HG03095 (cell line): ENCODE data around the gene GBP3.
"Not testable (repeated sequence)": the region's sequence is repeated elsewhere in the genome, so short reads cannot be mapped to it uniquely, and the experiment has no call there.

Source experiments
- ATAC-seq: cut with Tn5 transposase; IDR thresholded peaks from one replicate; pipeline ENCODE4 v1.9.1; 2021; ENCODE audit warnings: moderate library complexity; ENCODE audit not compliant: unreplicated experiment

GBP3 gene

DNA sequence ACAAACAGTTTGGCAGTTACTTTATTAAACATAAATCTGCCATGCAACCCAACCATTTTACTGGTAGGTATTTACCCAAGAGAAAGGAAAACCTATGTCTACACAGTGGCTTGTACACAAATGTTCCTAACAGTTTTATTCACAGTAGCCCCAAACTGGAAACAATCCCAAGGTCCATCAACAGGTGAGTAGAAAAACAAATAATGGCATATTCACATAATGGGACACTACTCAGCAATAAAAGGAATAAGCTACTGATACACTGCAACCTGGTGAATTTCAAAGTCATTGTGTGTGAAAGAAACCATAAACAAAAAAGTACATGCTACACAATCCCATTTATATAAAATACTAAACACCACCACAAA lies 42.9 kb downstream of the GBP3 start:
- no peak for ATAC-seq

DNA sequence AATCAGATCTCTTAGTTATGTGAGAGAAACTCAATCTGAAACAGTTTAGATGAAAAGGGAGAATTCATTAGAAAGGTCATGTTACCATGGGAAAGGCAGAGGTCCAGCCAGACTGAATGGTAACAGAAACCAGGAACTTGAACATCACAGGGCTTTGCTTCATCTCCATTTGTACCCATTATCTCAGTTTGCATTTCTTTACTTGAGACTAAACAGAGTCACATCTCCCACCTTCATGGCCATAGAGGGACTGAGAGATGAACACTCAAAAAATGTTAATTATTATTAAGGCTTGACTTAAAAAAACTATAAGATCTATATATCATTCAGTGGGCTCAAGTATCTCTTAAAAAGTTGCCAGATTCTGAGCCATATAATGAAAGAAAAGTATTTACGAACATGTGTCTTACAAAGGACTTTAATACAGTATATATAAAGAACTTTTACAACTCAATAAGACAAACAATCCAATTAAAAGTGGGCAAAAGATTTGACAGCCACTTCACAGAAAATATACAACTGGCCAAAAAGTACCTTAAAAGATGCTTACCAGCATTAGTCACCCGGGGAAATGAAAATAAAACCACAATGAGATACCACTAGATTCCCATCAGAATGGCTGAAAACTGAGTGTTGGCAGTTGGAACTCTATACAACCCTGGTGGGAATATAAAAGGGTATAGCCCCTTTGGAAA lies 43.5 kb downstream of the GBP3 start:
- ATAC-seq: no peak

DNA sequence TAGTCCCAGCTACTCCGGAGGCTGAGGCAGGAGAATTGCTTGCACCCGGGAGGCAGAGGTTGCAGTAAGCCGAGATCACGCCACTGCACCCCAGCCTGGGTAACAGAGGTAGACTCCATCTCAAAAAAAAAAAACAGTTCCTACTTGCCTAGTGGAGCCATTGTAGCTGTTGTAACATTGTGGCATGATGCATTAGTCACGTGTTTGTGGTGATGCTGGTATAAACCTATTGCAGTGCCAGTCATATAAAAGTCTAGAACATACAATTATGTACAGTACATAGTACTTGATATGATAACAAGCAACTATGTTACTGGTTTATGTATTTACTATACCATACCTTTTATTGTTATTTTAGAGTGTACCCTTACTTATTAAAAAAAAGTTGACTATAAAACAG lies 46.4 kb downstream of the GBP3 start:
- no peak for ATAC-seq

DNA sequence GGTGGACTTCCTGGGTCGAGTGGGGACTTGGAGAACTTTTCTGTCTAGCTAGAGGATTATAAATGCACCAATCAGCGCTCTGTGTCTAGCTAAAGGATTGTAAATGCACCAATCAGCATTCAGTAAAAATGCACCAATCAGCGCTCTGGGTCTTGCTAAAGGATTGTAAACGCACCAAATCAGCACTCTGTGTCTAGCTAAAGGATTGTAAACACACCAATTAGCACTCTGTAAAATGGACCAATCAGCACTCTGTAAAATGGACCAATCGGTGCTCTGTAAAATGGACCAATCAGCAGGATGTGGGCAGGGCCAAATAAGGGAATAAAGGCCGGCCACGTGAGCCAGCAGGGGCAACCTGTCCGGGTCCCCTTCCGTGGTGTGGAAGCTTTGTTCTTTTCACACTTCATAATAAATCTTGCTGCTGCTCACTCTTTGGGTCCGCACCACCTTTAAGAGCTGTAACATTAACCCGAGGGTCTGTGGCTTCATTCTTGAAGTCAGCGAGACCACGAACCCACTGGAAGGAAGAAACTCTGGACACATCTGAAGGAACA lies 48.0 kb downstream of the GBP3 start:
- not testable (repeated sequence) for ATAC-seq

DNA sequence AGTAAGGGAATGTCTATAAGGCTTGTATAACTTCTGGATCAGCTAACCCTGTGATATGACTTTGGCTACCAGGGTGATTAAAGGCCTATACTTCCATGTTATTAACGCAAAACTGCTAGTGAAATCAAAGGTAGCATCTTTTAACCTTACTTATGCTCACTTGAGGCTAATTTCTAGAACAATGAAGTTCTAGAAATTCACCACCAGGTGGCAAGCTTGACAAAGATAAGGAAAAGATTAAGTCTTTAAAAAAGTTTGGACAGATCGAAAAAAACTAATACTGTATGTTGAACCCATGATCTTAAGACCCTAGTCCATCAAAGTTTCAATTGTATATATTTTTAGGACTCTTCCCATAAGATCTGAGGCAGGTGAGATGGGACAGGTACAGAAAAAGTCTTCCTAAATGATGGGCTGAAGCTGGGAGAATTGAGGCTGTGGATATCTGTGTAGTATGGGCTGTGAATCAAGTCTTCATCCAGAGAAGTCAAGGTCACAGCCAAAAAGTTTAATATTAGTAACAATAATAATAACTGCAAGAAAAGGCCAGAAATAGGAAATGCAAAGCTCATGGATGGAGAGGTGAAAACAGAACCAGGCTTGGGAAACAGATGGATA lies 49.0 kb downstream of the GBP3 start:
- no peak for ATAC-seq

DNA sequence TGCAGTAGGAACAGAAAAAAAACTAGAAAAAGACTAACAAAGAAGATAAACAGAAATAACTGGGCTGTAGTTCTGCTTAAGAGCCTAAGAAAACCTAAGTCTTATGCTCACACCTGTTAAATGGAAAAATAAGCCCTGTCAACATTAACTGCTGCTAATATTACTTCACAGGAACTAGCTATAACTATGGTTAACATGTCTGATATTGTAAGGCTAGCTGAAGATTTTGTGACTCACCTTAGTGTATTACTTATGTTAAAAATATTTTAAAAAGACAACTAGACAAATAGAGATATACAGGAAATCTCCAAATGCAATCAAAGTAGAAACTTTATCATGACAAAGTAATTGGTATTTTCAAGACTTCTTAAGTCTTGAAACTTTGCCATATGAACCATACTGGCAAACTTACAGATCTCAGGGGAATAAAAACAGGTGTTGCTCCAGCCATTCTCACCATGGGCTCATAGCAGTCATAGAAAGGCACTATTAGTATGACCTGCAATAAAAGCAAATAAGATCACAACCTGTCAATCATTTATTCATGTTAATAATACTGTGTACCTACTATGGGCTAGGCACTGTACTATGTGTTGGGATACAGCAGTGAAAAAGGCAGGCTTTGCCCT lies 60.9 kb downstream of the GBP3 start:
- ATAC-seq: no peak

DNA sequence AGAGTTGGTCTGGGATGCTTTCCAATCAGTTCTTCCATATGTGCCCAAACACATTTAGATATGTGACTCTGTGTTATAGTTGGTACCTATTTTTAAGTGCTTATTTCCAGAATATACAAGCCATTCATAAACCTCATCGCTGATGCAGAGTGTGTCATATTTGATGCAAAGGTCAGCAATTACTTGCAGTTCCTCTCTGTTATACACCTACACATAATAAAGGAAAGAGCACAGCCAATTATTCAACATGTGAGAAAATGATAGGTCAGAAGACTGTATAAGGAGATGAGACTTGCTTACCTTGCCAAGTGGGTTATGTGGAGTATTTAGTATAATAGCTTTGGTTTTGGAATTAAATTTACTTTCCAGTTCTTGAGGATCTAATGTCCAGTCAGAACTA lies 61.6 kb downstream of the GBP3 start:
- ATAC-seq: no peak
